H9 (cell line): Measurements from ENCODE around the gene DAPK2. TPM values are rescaled to one million over a fixed set of nuclear protein-coding genes. Genes with fewer than 3 reads are reported as not detected.

Experiments used
- DNase-seq: peaks from one replicate; pipeline ENCODE4 v3.0.0-alpha.2; 2017
- H2AFZ ChIP-seq: one replicate; pipeline ENCODE4 v1.6.1; 2013; ENCODE audit warnings: mild to moderate bottlenecking, low read length, control low read depth, moderate library complexity
- H2AK5ac ChIP-seq: 2 replicates; pipeline ENCODE4 v1.6.1; 2013; ENCODE audit warnings: low read length, control low read depth, mixed read lengths; ENCODE audit not compliant: insufficient read length
- H2BK120ac ChIP-seq: one replicate; pipeline ENCODE4 v1.6.1; 2013; ENCODE audit warnings: low read depth, mild to moderate bottlenecking, low read length, control low read depth, inconsistent platforms; ENCODE audit not compliant: poor library complexity, severe bottlenecking
- H2BK12ac ChIP-seq: 2 replicates; pipeline ENCODE4 v1.6.1; 2013; ENCODE audit warnings: low read length, control low read depth, mixed read lengths, low read depth; ENCODE audit not compliant: insufficient read length
- H2BK15ac ChIP-seq: 2 replicates; pipeline ENCODE4 v1.6.1; 2013; ENCODE audit warnings: low read depth, low read length, control low read depth
- H2BK20ac ChIP-seq: one replicate; pipeline ENCODE4 v1.6.1; 2013; ENCODE audit warnings: low read depth, mild to moderate bottlenecking, low read length, control low read depth, inconsistent platforms; ENCODE audit not compliant: poor library complexity, severe bottlenecking
- H2BK5ac ChIP-seq: 2 replicates; pipeline ENCODE4 v1.6.1; 2013; ENCODE audit warnings: low read length, control low read depth, mixed read lengths; ENCODE audit not compliant: insufficient read length
- H3K14ac ChIP-seq: 2 replicates; pipeline ENCODE4 v1.6.1; 2013; ENCODE audit warnings: low read length, control low read depth; ENCODE audit not compliant: insufficient read depth
- H3K18ac ChIP-seq: 2 replicates; pipeline ENCODE4 v1.6.1; 2013; ENCODE audit warnings: low read depth, mild to moderate bottlenecking, mixed read lengths, low read length, control low read depth; ENCODE audit not compliant: insufficient read length
- H3K23ac ChIP-seq: 2 replicates; pipeline ENCODE4 v1.6.1; 2013; ENCODE audit warnings: low read length, control low read depth, mixed read lengths, low read depth; ENCODE audit not compliant: insufficient read length
- H3K23me2 ChIP-seq: 2 replicates; pipeline ENCODE4 v1.6.1; 2013; ENCODE audit warnings: low read depth, mild to moderate bottlenecking, mixed read lengths, low read length, control low read depth; ENCODE audit not compliant: insufficient read length, poor library complexity, severe bottlenecking
- H3K27ac ChIP-seq: 2 replicates; pipeline ENCODE4 v1.5.1; 2013; ENCODE audit warnings: low read length, control low read depth, mixed read lengths, low read depth; ENCODE audit not compliant: insufficient read length
- H3K27me3 ChIP-seq: 2 replicates; pipeline ENCODE4 v1.6.1; 2013; ENCODE audit warnings: low read length, control low read depth, inconsistent platforms; ENCODE audit not compliant: insufficient read depth
- H3K4ac ChIP-seq: 2 replicates; pipeline ENCODE4 v1.6.1; 2013; ENCODE audit warnings: low read depth, mild to moderate bottlenecking, control low read depth, inconsistent platforms, low read length, moderate library complexity
- H3K4me1 ChIP-seq: 2 replicates; pipeline ENCODE4 v1.6.1; 2013; ENCODE audit warnings: low read length, control low read depth, inconsistent platforms; ENCODE audit not compliant: insufficient read depth
- H3K4me2 ChIP-seq: 2 replicates; pipeline ENCODE4 v1.6.1; 2013; ENCODE audit warnings: low read length, control low read depth, mixed read lengths; ENCODE audit not compliant: insufficient read length, insufficient read depth
- H3K56ac ChIP-seq: 2 replicates; pipeline ENCODE4 v1.6.1; 2013; ENCODE audit warnings: low read depth, mild to moderate bottlenecking, mixed read lengths, low read length, control low read depth; ENCODE audit not compliant: insufficient read length
- H3K79me1 ChIP-seq: 2 replicates; pipeline ENCODE4 v1.6.1; 2013; ENCODE audit warnings: low read depth, mild to moderate bottlenecking, moderate library complexity, low read length, control low read depth, inconsistent platforms; ENCODE audit not compliant: insufficient read depth, poor library complexity, severe bottlenecking
- H3K79me2 ChIP-seq: 2 replicates; pipeline ENCODE4 v1.6.1; 2013; ENCODE audit warnings: low read length, control low read depth, inconsistent platforms; ENCODE audit not compliant: insufficient read depth
- H3K9ac ChIP-seq: 2 replicates; pipeline ENCODE4 v1.6.1; 2013; ENCODE audit warnings: low read length, control low read depth, mixed read lengths; ENCODE audit not compliant: insufficient read length; ENCODE audit errors: extremely low read depth
- H3K9me3 ChIP-seq: one replicate; pipeline ENCODE4 v1.6.1; 2013; ENCODE audit warnings: low read depth, low read length, inconsistent platforms; ENCODE audit not compliant: control insufficient read depth
- H3T11ph ChIP-seq: one replicate; pipeline ENCODE4 v1.6.1; 2013; ENCODE audit warnings: mild to moderate bottlenecking, low read length, control low read depth, inconsistent platforms
- H4K20me1 ChIP-seq: one replicate; pipeline ENCODE4 v1.6.1; 2013; ENCODE audit not compliant: control insufficient read depth, insufficient read length, insufficient read depth
- H4K5ac ChIP-seq: 2 replicates; pipeline ENCODE4 v1.6.1; 2013; ENCODE audit warnings: low read depth, mild to moderate bottlenecking, mixed read lengths, low read length, control low read depth; ENCODE audit not compliant: insufficient read length
- H4K8ac ChIP-seq: replicated peaks from 2 replicates; pipeline ENCODE4 v1.6.1; 2013; ENCODE audit warnings: low read length, control low read depth, mixed read lengths, low read depth; ENCODE audit not compliant: insufficient read length
- H4K91ac ChIP-seq: 2 replicates; pipeline ENCODE4 v1.6.1; 2013; ENCODE audit warnings: low read depth, mild to moderate bottlenecking, moderate library complexity, mixed read lengths, low read length, control low read depth; ENCODE audit not compliant: insufficient read length
- H3K27ac Mint-ChIP-seq, 3 experiments: 2 replicates in 2 of 3; 3 replicates in 1 of 3; pipeline ENCODE4 v1.8.0; 2020 to 2021; ENCODE audit warnings: mixed read lengths in 3 of 3, mild to moderate bottlenecking in 1 of 3, moderate library complexity in 1 of 3
- H3K27me3 Mint-ChIP-seq: 2 replicates; pipeline ENCODE4 v1.8.0; 2021; ENCODE audit warnings: low read depth, mild to moderate bottlenecking, moderate library complexity, mixed read lengths
- H3K36me3 Mint-ChIP-seq, 3 experiments: 2 replicates in 2 of 3; 3 replicates in 1 of 3; pipeline ENCODE4 v1.8.0; 2020 to 2021; ENCODE audit warnings: low read depth in 3 of 3, mixed read lengths in 3 of 3; ENCODE audit not compliant: insufficient read depth in 1 of 3
- H3K4me1 Mint-ChIP-seq, 2 experiments: 2 replicates each; pipeline ENCODE4 v1.8.0; 2020; ENCODE audit warnings: mixed read lengths in 2 of 2
- H3K4me3 Mint-ChIP-seq, 2 experiments: 2 replicates in 1 of 2; 3 replicates in 1 of 2; pipeline ENCODE4 v1.8.0; 2020 to 2021; ENCODE audit warnings: mild to moderate bottlenecking in 2 of 2, mixed read lengths in 2 of 2, moderate library complexity in 1 of 2
- H3K9me3 Mint-ChIP-seq, 2 experiments: 2 replicates in 1 of 2; 3 replicates in 1 of 2; pipeline ENCODE4 v1.8.0; 2020; ENCODE audit warnings: mild to moderate bottlenecking in 2 of 2, mixed read lengths in 2 of 2, moderate library complexity in 1 of 2
- CTCF ChIP-seq: fragments of 200-600 bp; sonication (generic); conservative IDR thresholded peaks from 3 replicates; pipeline ENCODE4 v1.8.0; 2021; ENCODE audit warnings: antibody characterized with exemption, mild to moderate bottlenecking
- WGBS: extraction: QIAGEN DNeasy Blood & Tissue Kit; methylation state at CpG from one replicate; pipeline ENCODE4 v1.1.7; 2013; ENCODE audit warnings: missing lambda C conversion rate, low lambda C conversion rate, mixed read lengths; ENCODE audit not compliant: insufficient read length; ENCODE audit errors: extremely low coverage; 5-methylcytosine and 5-hydroxymethylcytosine counted together
- total RNA-seq: library from RNA; stranded (reverse); gene quantifications from 2 replicates; pipeline ENCODE4 v1.2.1, GENCODE V29; 2021

DAPK2 gene
- total RNA-seq, 1 experiment from 2014 or later = 3.5 TPM

- peak overlapping the region in 2 of 3 experiments; percentile 26 to 84; a peak in 3 of 7 replicates for H3K27ac Mint-ChIP-seq
- Histone ChIP-seq H4K20me1 (no peaks in the 10 kb centered on the region), H3K79me2 (no peaks in the 10 kb centered on the region), H2BK20ac (no peak overlapping the region), H2BK5ac (no peak overlapping the region), H3K23me2 (no peaks in the 10 kb centered on the region), H2BK15ac (no peak overlapping the region), H3K79me1 (no peaks in the 10 kb centered on the region), H3K56ac (no peak overlapping the region), H3K14ac (no peak overlapping the region), H3T11ph (no peak overlapping the region), H4K8ac (no peak overlapping the region), H3K23ac (no peak overlapping the region), H3K9ac (no peak overlapping the region), H3K4ac (no peak overlapping the region), H3K27ac (no peak overlapping the region), H2BK12ac (no peak overlapping the region), H2AK5ac (no peak overlapping the region), H2AFZ (no peak overlapping the region), H3K4me1 (peaks cover 4% of the 10 kb centered on the region; the same call in 1 of the 2 replicates), H3K9me3 (no peaks in the 10 kb centered on the region), H2BK120ac (no peak overlapping the region), H3K27me3 (no peaks in the 10 kb centered on the region), H3K4me2 (no peak overlapping the region), H4K5ac (no peak overlapping the region), H3K18ac (no peak overlapping the region), H4K91ac (no peak overlapping the region)
- TF ChIP-seq CTCF = peak; percentile 49
- peak; percentile 80 for DNase-seq
- no peaks in the 10 kb centered on the region for H3K9me3 Mint-ChIP-seq
- H3K27me3 Mint-ChIP-seq = no peaks in the 10 kb centered on the region
- peaks cover 29 to 43% of the 10 kb centered on the region in 2 experiments for H3K4me1 Mint-ChIP-seq
- H3K36me3 Mint-ChIP-seq = no peaks in the 10 kb centered on the region
- H3K4me3 Mint-ChIP-seq = peak overlapping the region in 1 of 2 experiments; percentile 33; a peak in 2 of 5 replicates
- WGBS = no CpG with 5 or more reads among the region's 9 CpGs
Measured at GRCh38 chr15:63915873-63916771, 130.2 kb downstream of the DAPK2 start.
